Natural killer cell (primary cell): ENCODE results near the gene DDX3X. TPM values are rescaled to one million over a fixed set of nuclear protein-coding genes. Genes with fewer than 3 reads are reported as not detected.
"Not testable (repeated sequence)": the region's sequence is repeated elsewhere in the genome, so short reads cannot be mapped to it uniquely, and the experiment has no call there.

ENCODE experiments used
- ATAC-seq, 3 donors: fragments of 150-1000 bp in 2 of 3; fragments of 200-7000 bp in 1 of 3; cut with Tn5 transposase; 1 replicate in 1 of 3; 2 replicates in 2 of 3; pipeline ENCODE4 v1.10.0; 2021; ENCODE audit warnings: mild to moderate bottlenecking in 2 of 3, moderate library complexity in 2 of 3
- DNase-seq, 2 donors: peaks; one replicate each; pipeline versions ENCODE4 v3.0.0 to v3.0.0-alpha.2; 2013 to 2021; ENCODE audit warnings: mixed read lengths in 1 of 2
- H3K27ac ChIP-seq: one replicate; pipeline ENCODE4 v1.5.1; 2013; ENCODE audit warnings: mild to moderate bottlenecking, low read length
- H3K27me3 ChIP-seq: one replicate; pipeline ENCODE4 v1.6.1; 2013; ENCODE audit warnings: low read length; ENCODE audit not compliant: control insufficient read depth, insufficient read depth
- H3K36me3 ChIP-seq: one replicate; pipeline ENCODE4 v1.6.1; 2013; ENCODE audit warnings: low read length; ENCODE audit not compliant: control insufficient read depth, insufficient read depth
- H3K4me1 ChIP-seq: one replicate; pipeline ENCODE4 v1.6.1; 2013; ENCODE audit warnings: low read length; ENCODE audit not compliant: control insufficient read depth, insufficient read depth
- H3K4me3 ChIP-seq: one replicate; pipeline ENCODE4 v1.5.1; 2013; ENCODE audit warnings: low read length
- H3K9me3 ChIP-seq: one replicate; pipeline ENCODE4 v1.6.1; 2013; ENCODE audit warnings: low read length; ENCODE audit not compliant: control insufficient read depth, insufficient read depth
- H3K27ac Mint-ChIP-seq, 2 donors: one replicate each; pipeline ENCODE4 v1.8.0; 2022; ENCODE audit warnings: mild to moderate bottlenecking in 2 of 2, mixed read lengths in 2 of 2, moderate library complexity in 1 of 2
- H3K27me3 Mint-ChIP-seq, 2 donors: one replicate each; pipeline ENCODE4 v1.8.0; 2022; ENCODE audit warnings: low read depth in 2 of 2, mixed read lengths in 2 of 2
- H3K36me3 Mint-ChIP-seq: one replicate; pipeline ENCODE4 v1.8.0; 2022; ENCODE audit warnings: mixed read lengths
- H3K4me1 Mint-ChIP-seq, 2 donors: one replicate each; pipeline ENCODE4 v1.8.0; 2022; ENCODE audit warnings: mixed read lengths in 2 of 2
- H3K4me3 Mint-ChIP-seq: one replicate; pipeline ENCODE4 v1.8.0; 2022; ENCODE audit warnings: mild to moderate bottlenecking, moderate library complexity, mixed read lengths
- H3K9me3 Mint-ChIP-seq, 2 donors: one replicate each; pipeline ENCODE4 v1.8.0; 2022; ENCODE audit warnings: mixed read lengths in 2 of 2
- WGBS: methylation state at CpG from one replicate; pipeline ENCODE4 v1.1.7; 2013; ENCODE audit warnings: missing lambda C conversion rate; ENCODE audit not compliant: insufficient coverage; 5-methylcytosine and 5-hydroxymethylcytosine counted together
- intact Hi-C: fragments of 100-400 bp; cut with micrococcal nuclease; formaldehyde crosslinking; loops from one replicate; pipeline ENCODE4 v1.14.2; 2022
- total RNA-seq, 4 donors: library from RNA; stranded (reverse); fragments of 120-200 nt in 1 of 4; gene quantifications; one replicate each; pipeline versions ENCODE4 v1.2.3 to v1.2.4, GENCODE V29; 2013 to 2022
- TF ChIP-seq, protein P1 (sequence below): fragments of 200-600 bp; IDR thresholded peaks from one replicate; pipeline ENCODE4 v1.8.0; 2022; ENCODE audit warnings: antibody characterized with exemption

Gene DDX3X
- total RNA-seq, 3 donors from 2014 or later (not counting 1 experiment from before 2014, with no cell fraction given) = 695 to 1,297 (median 1,054) TPM

DNA sequence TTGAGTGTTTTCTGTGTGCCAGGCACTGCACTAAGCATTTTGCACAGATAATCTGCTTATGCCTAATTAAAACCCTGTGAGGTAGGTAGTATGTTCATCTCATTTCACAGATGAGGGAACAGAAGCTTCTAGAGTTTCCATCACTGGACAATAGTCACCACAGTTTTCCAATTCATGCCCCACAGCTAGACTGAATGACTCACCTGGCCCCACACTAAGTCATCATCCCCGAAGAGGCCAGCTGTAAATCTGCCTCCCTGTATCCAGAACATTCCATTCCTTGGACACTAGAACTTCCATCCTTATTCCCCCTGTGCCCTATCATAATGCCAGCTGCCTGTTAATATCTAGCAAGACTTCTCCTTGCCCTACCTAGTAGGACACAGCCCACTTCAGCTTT lies 72.2 kb downstream of the DDX3X start:
- Histone ChIP-seq H3K27ac (no peak overlapping the region), H3K4me1 (no peaks in the 10 kb centered on the region), H3K4me3 (no peak overlapping the region), H3K27me3 (no peaks in the 10 kb centered on the region), H3K9me3 (no peaks in the 10 kb centered on the region), H3K36me3 (no peaks in the 10 kb centered on the region)
- H3K9me3 Mint-ChIP-seq = no peaks in the 10 kb centered on the region
- no peak for DNase-seq
- H3K27ac Mint-ChIP-seq = no peak overlapping the region
- no peaks in the 10 kb centered on the region for H3K4me1 Mint-ChIP-seq
- H3K4me3 Mint-ChIP-seq = no peak overlapping the region
- intact Hi-C loops = no loop called here
- WGBS = 67% methylated on average over 1 of the region's 1 CpG
- no peak for ATAC-seq
- no peaks in the 10 kb centered on the region for H3K36me3 Mint-ChIP-seq
- TF ChIP-seq, protein P1, sequence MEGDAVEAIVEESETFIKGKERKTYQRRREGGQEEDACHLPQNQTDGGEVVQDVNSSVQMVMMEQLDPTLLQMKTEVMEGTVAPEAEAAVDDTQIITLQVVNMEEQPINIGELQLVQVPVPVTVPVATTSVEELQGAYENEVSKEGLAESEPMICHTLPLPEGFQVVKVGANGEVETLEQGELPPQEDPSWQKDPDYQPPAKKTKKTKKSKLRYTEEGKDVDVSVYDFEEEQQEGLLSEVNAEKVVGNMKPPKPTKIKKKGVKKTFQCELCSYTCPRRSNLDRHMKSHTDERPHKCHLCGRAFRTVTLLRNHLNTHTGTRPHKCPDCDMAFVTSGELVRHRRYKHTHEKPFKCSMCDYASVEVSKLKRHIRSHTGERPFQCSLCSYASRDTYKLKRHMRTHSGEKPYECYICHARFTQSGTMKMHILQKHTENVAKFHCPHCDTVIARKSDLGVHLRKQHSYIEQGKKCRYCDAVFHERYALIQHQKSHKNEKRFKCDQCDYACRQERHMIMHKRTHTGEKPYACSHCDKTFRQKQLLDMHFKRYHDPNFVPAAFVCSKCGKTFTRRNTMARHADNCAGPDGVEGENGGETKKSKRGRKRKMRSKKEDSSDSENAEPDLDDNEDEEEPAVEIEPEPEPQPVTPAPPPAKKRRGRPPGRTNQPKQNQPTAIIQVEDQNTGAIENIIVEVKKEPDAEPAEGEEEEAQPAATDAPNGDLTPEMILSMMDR = no peak
- H3K27me3 Mint-ChIP-seq = peaks cover 0 to 8% of the 10 kb centered on the region in 2 donors

DNA sequence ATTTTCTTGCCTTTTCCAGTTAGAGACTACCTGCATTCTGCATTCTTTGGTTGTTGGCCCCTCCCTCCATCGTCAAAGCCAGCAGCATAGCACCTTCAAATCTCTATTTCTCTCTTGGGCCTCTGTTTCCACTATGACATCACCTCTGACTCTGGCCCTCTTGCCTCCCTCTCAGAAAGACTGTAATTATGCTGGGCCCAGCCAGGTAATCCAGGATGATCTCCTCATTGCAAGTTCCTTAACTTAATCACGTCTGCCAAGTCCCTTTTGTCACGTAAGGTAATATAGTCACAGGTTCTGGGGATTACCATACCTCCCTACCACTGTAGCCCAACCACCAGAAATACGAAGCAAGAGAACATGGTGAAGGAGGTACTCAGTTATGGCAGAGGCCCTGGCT lies 73.9 kb downstream of the DDX3X start:
- H3K27me3 ChIP-seq = no peaks in the 10 kb centered on the region
- no peaks in the 10 kb centered on the region for H3K4me1 ChIP-seq
- intact Hi-C loops = no loop called here
- Mint-ChIP-seq H3K36me3 (no peaks in the 10 kb centered on the region), H3K4me3 (no peak overlapping the region), H3K9me3 (no peaks in the 10 kb centered on the region), H3K27me3 (peaks cover 0 to 8% of the 10 kb centered on the region in 2 donors), H3K27ac (no peak overlapping the region), H3K4me1 (no peaks in the 10 kb centered on the region)
- H3K27ac ChIP-seq = no peak overlapping the region
- whole genome bisulfite sequencing = 86% methylated on average over 3 of the region's 4 CpGs
- TF ChIP-seq, protein P1 = no peak
- DNase-seq = no peak
- H3K4me3 ChIP-seq = no peak overlapping the region
- ATAC-seq = no peak
- H3K36me3 ChIP-seq = no peaks in the 10 kb centered on the region
- H3K9me3 ChIP-seq = no peaks in the 10 kb centered on the region

DNA sequence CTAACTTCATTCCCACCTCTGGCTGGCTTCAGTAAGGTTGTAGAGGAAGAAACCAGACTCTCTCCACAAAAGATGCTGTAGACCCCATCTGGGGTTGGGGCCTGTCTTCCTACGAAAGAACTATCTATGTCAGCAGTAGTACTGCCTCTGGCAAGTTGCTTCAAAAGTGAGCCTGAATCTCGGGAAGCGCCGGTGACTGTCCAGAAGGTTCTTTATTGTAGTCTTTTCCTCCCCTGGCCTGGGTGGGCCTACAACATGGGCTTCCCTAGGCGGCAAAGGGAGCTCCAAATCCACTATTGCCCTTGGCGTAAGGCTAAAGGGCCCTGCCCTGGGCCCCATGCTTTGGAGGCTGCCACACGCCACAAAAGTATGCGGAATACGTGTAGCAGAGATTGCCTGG lies 74.6 kb downstream of the DDX3X start:
- Histone ChIP-seq H3K27me3 (no peaks in the 10 kb centered on the region), H3K27ac (no peak overlapping the region), H3K36me3 (no peaks in the 10 kb centered on the region), H3K9me3 (no peaks in the 10 kb centered on the region), H3K4me3 (no peak overlapping the region), H3K4me1 (no peaks in the 10 kb centered on the region)
- Mint-ChIP-seq H3K27ac (no peak overlapping the region), H3K4me1 (no peaks in the 10 kb centered on the region), H3K4me3 (no peak overlapping the region), H3K9me3 (no peaks in the 10 kb centered on the region), H3K36me3 (no peaks in the 10 kb centered on the region), H3K27me3 (peaks cover 0 to 8% of the 10 kb centered on the region in 2 donors)
- no peak for DNase-seq
- intact Hi-C loops = no loop called here
- ATAC-seq = no peak
- TF ChIP-seq, protein P1 = no peak
- 97% methylated on average over 9 of the region's 9 CpGs for WGBS

DNA sequence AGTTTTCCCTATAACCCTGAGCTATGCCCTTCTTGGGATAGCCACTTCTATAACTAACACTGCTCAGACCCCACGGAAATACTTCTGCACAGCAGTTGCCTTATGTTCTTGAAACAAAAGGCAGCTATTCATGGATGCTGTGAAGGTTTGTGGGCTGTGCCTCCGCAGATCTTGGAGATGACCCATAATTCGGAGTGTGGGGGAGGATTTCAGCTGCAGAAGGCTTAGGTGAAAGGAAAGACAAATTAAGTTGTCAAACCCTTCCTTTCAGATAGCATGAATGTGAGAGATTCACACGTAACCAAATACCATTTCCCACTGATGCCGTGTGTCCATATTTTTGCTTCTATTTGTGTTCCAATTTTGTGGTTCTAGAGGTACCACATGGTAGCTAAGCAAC lies 75.0 kb downstream of the DDX3X start:
- Mint-ChIP-seq H3K27me3 (peaks cover 0 to 8% of the 10 kb centered on the region in 2 donors), H3K36me3 (no peaks in the 10 kb centered on the region), H3K9me3 (no peaks in the 10 kb centered on the region), H3K27ac (no peak overlapping the region), H3K4me1 (no peaks in the 10 kb centered on the region), H3K4me3 (no peak overlapping the region)
- ATAC-seq (no peak), DNase-seq (no peak)
- TF ChIP-seq, protein P1 = no peak
- Histone ChIP-seq H3K9me3 (no peaks in the 10 kb centered on the region), H3K27me3 (no peaks in the 10 kb centered on the region), H3K4me1 (no peaks in the 10 kb centered on the region), H3K27ac (no peak overlapping the region), H3K4me3 (no peak overlapping the region), H3K36me3 (no peaks in the 10 kb centered on the region)
- WGBS = 84% methylated on average over 2 of the region's 5 CpGs
- intact Hi-C loops = no loop called here

DNA sequence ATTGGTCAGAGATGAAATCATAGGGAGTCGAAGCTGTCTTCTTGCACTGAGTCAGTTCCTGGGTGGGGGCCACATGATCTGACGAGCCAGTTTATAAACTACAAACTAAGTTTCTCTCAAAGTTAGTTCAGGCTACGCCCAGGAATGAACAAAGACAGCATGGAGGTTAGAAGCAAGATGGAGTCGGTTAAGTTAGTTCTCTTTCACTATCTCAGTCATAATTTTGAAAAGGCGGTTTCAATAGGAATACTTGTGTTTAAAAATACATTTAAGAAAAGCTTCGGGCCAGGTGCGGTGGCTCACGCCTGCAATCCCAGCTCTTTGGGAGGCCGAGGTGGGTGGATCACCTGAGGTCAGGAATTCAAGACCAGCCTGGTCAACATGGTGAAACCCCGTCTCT lies 77.3 kb downstream of the DDX3X start:
- ATAC-seq, H3K27me3 Mint-ChIP-seq, H3K4me1 Mint-ChIP-seq, H3K4me3 ChIP-seq, H3K36me3 ChIP-seq, intact Hi-C loops, DNase-seq, H3K4me1 ChIP-seq, H3K9me3 Mint-ChIP-seq, H3K27ac Mint-ChIP-seq, H3K27ac ChIP-seq, H3K36me3 Mint-ChIP-seq, H3K4me3 Mint-ChIP-seq, H3K27me3 ChIP-seq, H3K9me3 ChIP-seq: not testable (repeated sequence)
- WGBS = 85% methylated on average over 6 of the region's 10 CpGs
